Fibroblast of skin of left biceps (primary cell): Measurements from ENCODE around the gene NBPF3.
"Not testable (repeated sequence)": the region's sequence is repeated elsewhere in the genome, so short reads cannot be mapped to it uniquely, and the experiment has no call there.

Experiments
- DNase-seq, 2 experiments: peaks; one replicate each; pipeline ENCODE4 v3.0.0-alpha.2; 2013; ENCODE audit warnings: low read depth in 2 of 2

NBPF3 gene

GRCh38 chr1:21438646-21439312, 1.2 kb upstream of the NBPF3 start:
- DNase-seq, result not testable (repeated sequence)

DNA sequence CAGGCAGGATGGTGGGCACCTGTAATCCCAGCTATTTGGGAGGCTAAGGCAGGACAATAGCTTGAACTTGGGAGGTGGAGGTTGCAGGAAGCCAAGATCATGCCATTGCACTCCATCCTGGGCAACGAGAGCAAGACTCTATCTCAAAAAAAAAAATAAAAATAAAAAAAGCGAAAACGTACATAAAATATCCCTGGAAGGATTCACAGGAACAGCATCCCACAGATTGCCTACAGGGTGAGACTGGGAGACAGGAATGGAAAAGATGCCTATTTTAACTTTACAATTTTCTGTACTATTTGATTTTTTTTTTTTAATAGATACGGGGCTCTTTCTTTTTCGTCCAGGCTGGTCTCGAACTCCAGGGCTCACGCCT, 604 bp upstream of the NBPF3 start:
- no peak for DNase-seq

GRCh38 chr1:21440630-21441125, 741 bp downstream of the NBPF3 start:
- not testable (repeated sequence) for DNase-seq

- not testable (repeated sequence) for DNase-seq
Observed at GRCh38 chr1:21446647-21447046, 6.7 kb downstream of the NBPF3 start.

DNA sequence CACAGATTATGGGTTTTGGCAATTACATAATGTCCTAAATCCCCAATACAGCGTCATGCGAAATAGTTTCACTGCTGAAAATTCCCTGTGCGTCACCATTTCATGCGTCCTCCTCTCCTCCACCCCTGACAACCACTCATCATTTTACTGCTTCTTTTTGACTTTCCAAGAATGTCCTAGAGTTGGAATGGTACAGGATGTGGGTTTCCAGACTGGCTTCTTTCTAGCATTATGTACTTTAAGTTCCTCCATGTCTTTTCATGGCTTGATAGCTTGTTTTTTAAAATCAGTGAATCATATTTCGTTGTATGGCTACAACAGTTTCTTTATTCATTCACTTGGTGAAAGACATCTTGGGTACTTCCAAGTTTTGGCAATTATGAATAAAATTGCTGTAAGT, 7.4 kb downstream of the NBPF3 start:
- DNase-seq, result no peak

GRCh38 chr1:21449906-21450305, 10.0 kb downstream of the NBPF3 start:
- DNase-seq, result peak in 1 of 2 experiments; percentile 17

DNA sequence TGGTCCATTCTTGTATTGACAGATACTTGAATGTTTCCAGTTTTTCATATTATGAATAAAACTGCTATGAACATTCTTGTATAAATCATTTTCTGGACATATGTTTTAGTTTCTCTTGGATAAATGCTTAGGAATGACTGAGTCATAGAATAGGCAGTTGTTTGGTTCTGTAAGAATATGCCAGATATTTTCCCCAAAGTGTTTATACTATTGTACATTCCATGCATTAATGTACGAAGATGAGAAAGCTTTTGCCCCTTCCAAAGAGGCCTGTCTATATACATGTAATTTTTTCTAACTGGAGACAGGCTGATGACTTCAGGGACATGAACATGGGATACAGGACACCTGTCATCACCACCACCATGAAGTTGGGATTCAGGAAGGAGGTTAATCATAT, 11.3 kb downstream of the NBPF3 start:
- peak; percentile 78 to 81 for DNase-seq

DNA sequence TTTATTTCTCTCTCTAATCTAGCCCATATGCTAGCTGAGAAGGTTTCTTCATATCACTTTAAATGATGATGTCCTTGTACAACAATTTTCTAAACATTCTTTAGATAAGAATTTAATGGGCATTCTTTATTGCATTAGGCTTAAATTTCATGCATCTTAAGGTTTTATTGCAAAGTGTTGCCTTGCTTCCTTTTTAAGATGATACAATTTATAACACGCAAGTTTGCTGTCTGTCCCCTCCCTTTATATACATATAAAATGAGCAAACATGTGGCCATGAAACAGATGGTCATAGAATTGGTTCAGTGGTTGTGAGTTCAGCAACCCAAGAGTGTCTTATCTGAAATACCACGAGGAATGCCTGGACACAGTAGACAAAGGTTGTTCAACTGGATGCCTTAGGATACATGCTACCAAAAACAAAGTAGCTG, 12.1 kb downstream of the NBPF3 start:
- DNase-seq, result peak in 1 of 2 experiments; percentile 23

- peak in 1 of 2 experiments; percentile 26 for DNase-seq
Observed at GRCh38 chr1:21453964-21454614, 14.2 kb downstream of the NBPF3 start.

DNA sequence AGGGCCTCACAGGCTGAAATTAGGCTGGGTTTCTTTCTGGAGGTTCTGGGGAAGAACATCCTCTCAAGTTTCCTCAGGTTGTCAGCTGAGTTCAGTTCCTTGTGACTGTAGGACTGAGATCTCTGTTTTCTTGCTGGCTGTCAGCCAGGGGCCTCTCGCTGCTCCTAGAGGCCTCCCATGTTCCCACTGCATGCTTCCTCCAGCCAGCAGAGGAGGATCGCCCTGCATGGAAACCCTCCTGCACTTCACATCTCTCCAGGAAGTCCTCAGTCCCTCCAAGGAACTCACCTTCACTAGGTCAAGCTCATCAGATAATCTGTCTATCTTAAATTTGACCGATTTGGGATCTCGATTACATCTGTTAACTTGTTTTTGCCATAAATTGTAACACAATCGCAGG, 15.0 kb downstream of the NBPF3 start:
- DNase-seq, result not testable (repeated sequence)

- DNase-seq, result no peak
Observed at GRCh38 chr1:21457654-21458053, 17.7 kb downstream of the NBPF3 start.

GRCh38 chr1:21465127-21465526, 25.2 kb downstream of the NBPF3 start:
- not testable (repeated sequence) for DNase-seq

DNA sequence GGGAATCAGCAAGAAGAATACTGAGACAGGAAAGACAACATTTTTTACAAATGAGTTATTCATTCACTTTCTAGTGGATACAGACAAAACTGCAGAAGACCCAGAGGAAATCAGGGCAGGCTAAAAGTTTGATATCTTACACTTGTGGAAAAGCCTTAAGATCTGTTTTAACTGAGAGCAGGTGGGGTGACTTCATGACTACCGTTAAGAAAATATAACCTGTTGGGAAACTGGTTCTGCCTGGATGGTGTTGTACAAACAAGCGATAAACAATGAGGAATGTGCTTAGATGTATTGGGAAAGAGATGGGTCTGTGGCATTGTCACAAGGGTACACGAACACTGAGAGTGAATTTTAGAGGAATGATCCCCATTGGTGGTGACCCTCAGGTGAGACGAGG, 28.0 kb downstream of the NBPF3 start:
- not testable (repeated sequence) for DNase-seq

- no peak for DNase-seq
Observed at GRCh38 chr1:21468599-21468998, 28.7 kb downstream of the NBPF3 start.

GRCh38 chr1:21469581-21469980, 29.6 kb downstream of the NBPF3 start:
- DNase-seq, result no peak

GRCh38 chr1:21472861-21473260, 32.9 kb downstream of the NBPF3 start:
- no peak for DNase-seq

DNA sequence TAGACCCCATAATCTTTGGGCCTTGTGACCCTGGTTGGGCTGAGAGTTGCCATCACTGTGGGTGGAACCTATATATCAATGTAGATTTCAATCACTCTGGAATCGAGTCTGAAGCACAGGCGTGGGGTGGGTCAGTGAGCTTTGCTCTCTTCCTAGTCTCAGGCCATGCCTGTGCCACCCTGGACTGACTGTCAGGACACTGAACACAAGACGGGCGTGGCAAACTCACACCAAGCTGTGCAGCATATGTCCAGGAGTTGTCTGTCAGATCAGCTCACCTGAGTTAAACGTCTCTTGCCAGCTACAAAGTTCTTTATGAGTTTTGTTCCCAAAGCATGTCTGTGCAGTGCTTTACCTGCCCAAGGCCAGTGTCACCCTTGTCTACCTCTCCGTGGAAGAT, 38.4 kb downstream of the NBPF3 start:
- no peak for DNase-seq

GRCh38 chr1:21483881-21484280, 43.9 kb downstream of the NBPF3 start:
- not testable (repeated sequence) for DNase-seq

- no peak for DNase-seq
Observed at GRCh38 chr1:21489146-21489545, 49.2 kb downstream of the NBPF3 start.

- peak; percentile 50 to 58 for DNase-seq
Observed at GRCh38 chr1:21490774-21491487, 51.0 kb downstream of the NBPF3 start.

DNA sequence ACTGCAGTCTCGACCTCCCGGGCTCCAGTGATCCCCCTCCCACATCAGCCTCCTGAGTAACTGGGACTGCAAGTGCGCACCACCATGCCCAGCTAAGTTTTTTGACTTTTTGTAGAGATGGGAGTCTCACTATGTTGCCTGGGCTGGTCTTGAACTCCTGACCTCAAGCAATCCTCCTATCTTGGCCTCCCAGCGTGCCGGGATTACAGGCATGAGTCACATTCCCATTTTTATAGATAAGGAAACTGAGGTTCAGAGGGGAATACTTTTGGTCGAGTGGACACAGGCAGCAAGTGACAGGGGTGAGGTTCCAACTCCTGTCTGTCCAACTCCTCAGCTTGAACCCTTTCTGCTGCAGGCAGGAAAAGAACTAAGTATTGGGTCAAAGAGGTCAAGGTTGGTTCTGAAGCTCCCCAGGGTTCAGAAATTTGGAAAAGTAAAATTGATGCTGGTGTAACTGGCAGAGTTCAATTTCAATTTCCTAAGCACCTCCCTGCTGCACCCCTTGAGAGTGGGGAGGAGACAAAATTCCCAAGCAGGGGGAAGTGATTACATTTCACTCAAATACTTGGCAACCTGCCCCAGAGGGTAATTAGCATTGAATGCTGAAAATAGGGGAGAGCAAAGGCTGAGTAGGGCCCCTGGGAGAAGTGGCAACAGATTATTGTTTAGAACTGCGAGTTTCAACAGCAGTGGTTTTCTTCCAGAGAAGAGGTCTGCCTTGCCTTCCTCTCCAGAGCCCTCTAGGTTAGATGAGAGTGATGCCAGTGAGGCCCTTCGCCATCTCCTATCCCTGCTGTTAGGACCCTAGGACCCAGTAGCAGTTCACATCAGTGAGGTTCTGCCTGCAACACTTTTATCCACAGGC, 51.8 kb downstream of the NBPF3 start:
- peak; percentile 38 to 45 for DNase-seq

DNA sequence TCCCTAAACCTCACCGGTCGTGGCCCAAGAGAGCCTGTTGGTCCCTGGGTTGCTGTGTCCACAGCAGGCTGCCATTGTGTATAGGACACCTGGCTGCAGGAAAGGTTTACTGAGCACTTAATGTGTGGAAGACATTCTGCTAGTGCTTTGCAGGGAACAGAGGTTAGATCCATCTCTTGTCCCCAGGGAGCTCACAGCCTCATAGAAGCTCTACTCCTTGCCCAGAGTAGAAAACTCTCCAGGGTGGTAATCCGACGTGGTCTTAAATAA, 52.4 kb downstream of the NBPF3 start:
- DNase-seq, result no peak
